GM19467 (cell line): ENCODE measurements around the gene CNOT9.

ENCODE experiments used
- ATAC-seq: cut with Tn5 transposase; IDR thresholded peaks from one replicate; pipeline ENCODE4 v1.9.1; 2021; ENCODE audit warnings: mild to moderate bottlenecking, moderate library complexity; ENCODE audit not compliant: unreplicated experiment

Gene CNOT9

DNA sequence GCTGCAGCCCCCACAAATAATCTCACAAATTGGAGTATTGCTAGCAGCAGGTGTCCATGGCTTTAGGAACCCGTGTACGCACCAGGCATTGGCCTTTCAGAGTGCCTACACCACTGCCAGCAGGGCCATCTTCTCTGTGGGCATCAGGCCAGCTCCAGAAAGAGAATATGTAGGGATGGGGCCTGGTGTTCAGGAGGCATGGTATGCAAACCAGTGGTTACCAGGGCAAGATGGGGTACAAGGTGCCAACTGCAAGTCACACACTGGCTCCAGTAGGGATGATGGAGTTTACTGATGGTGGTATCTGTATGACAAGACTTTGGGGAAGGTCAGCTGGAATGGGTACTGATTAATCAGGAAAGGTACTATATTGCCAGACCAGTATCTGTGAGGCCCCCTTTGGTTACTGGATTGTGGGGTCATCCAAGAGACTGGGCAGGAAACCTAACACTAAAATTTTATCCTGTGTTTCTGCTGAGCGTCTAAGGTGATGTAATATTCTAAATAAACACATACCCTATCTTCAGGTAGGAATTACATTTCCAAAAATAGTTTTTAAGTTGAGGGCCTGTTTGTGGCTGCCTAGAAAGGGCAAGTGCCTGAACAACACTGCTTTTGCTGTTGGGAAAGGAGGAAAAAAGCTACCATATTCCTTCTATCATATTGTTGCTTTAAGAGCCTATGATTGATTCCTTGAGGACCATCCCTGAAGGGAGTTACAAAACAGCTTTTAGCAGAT lies 9.0 kb downstream of the CNOT9 start:
- no peak for ATAC-seq

DNA sequence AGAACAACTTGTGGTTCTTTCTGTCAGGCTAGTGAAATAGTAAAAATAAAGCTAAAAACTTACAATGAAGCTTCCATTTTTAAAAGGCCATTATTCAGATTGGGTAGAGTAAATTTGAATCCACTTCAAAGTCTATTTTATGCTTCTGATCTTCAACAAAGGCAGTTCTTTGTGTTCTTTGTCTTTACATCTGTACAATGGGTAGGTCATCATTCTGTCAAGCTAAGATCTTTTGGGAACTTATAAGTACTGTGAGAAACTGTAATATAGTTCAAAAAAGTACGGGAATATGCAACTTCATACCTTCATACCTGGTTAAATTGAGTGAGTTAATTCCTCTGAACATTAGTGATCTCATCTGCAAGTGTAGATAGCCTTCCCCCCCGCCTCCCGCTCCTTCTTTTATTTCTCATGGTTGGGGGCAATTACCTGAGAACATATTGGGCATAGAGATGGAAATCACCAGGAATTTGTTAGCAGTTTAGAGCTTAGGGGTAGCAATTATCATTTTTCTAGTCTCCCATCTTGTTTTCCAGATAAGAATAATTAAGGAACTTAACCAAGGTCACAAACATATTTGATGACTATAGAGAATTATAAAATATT lies 9.7 kb downstream of the CNOT9 start:
- no peak for ATAC-seq

DNA sequence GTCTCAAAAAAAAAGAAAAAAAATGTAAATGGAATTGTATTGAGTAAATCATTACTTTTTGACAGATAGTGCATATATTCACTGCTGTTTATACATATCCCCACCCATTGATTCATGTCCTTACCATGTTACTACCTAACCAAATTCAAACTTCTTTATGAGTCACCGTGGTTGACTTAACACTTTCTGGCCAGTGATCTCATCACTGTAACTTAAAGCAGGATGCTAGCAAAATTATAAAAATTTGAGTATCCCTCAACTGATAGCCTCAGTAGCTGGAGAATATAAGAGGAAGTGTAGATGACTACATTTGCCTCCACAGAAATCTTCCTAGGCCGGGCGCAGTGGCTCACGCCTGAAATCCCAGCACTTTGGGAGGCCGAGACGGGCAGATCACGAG lies 13.4 kb downstream of the CNOT9 start:
- ATAC-seq = no peak

DNA sequence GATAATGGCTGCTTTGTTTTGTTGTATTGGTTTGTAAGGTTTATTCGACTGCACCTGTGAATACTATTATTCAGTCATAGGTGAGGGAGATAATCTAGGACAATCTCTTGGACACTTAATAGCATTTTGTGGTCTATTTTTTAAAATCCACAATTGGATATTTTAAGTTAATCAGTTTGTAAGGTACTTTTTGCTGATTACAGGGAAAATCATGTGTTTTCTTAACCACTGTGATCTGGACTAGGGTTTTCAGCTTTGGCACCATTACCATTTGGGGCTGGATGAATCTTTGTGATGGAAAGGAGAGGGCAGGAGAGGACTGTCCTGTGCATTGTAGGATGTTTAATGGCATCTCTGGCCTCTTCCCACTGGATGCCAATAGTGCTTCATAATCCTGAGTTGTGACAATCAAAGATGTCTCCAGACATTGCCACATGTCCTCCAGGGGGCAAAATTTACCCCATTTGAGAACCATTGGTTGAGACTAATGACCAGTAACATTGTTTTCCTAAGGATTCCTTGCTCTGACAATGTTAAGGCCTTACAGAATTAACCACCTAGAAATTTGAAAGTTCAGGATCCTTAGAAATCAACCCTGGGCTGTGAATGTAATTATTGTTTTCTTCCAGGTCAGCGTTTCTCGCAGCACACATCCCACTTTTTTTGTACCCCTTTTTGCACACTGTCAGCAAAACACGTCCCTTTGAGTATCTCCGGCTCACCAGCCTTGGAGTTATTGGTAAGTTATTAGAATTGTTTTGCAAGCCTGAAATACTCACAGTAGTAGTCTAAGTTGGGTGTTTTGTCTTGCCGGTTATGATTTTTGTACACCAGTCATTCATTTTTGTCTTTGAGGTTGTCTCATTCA lies 15.6 kb downstream of the CNOT9 start:
- ATAC-seq = no peak

DNA sequence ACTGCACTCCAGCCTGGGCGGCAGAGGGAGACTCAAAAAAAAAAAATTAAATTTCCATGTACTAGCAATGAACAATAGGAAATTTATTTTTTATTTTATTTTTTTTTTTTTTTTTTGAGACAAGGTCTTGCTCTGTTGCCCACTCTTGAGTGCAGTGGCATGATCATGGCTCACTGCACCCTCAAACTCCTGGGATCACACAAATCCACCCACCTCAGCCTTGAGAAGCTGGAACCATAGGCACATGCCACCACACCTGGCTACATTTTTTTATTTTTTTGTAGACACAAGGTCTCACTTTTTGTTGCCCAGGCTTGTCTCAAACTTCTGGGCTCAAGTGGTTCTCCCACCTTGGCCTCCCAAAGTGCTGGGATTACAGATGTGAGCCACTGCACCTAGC lies 16.9 kb downstream of the CNOT9 start:
- no peak for ATAC-seq

DNA sequence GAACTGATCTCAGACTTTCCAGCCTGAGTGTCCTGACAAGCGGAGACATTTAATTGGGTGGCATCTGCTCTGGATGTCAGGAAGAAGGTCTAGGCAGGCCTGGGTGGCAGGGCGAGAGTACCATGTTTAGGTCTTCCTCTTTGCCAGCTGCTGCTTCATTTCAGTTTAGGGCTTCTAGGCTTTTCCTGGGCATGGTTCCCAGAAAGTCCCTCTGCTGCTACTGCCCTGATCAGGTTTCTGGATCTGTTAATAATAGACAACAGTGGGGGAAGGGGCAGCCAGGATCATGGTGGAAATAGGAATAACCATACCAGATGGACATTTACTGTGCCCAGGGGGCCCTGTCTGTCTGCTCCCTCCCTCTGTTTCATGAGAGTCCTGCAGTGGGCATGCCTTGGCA lies 36.8 kb downstream of the CNOT9 start:
- no peak for ATAC-seq

DNA sequence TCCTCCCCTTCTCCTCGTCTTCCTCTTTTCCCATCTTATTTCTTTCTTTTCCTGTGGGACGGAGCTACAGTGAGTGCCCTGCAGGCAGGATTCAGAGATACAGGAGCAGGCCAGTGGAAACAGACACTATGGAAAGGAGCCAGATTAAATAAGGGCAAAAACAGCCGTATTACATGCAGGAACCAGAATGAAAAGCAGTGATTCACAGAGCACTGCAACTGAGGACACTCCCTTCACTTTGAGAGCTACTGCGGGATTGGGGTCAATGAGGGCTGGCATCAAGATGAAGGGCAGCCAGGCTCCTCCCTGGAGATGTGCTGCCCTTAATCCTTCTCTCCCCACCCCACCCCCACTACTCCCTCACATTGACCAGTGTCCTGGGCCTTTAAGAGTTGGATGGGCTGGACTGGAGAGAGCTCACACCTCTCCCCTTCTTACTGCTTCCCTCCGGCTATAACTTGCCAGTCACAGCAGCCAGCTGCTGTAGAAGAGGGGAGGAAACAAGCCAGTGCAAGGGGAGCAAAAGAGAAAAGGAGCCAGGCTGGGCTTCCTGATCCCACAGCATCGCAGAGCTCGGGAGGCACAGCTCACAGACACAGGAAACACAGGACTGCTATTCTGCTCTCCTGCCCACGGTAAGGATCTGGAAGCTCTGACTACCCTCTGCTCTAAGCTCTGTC lies 38.9 kb downstream of the CNOT9 start, which contains the start of gene PLCD4:
Gene PLCD4, plus strand, starts transcription at position 464 of the 680 bp plus-strand sequence. CDS start 7,841 bp downstream, outside the sequence.
- no peak for ATAC-seq

DNA sequence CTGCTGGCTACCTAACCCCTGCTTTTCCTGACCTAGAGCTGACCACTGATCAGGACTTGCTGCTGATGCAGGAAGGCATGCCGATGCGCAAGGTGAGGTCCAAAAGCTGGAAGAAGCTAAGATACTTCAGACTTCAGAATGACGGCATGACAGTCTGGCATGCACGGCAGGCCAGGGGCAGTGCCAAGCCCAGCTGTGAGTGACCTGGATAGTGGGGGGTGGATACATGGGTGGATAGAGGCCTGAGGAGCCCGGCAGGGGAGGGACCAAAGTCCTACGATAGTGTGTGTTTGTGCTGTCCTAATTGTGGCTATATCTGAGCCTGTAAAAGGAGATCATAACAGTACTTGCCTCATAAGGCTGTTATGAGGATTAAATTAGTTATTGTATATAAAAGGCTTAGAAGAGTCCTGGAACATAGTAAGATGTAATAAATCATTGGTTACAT lies 47.3 kb downstream of the CNOT9 start:
- ATAC-seq = no peak

DNA sequence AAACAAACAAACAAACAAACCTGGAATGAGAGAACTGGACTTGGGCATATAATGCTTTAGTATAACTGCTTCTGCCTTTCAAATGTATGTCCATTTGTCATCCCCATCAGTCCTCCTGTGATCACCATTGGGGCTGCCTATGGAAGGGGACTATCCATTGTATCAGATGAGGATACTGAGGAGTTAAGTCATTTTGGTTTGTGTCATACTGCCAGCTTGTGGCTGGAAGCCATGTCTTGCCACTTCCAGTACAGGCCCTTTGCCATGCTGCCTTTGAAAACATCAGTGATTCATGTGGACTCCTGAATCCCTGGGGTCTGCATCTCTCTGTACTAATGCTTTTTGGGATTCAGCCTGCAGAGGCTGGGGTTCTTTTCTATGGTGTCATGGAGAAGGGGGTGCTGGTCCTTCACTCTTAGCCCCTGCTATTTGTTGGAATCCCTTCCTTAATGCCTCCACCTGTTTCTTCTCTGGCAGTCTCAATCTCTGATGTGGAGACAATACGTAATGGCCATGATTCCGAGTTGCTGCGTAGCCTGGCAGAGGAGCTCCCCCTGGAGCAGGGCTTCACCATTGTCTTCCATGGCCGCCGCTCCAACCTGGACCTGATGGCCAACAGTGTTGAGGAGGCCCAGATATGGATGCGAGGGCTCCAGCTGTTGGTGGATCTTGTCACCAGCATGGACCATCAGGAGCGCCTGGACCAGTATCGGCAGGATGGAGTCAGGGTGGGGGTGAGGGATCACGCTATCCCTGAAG lies 49.6 kb downstream of the CNOT9 start:
- no peak for ATAC-seq

DNA sequence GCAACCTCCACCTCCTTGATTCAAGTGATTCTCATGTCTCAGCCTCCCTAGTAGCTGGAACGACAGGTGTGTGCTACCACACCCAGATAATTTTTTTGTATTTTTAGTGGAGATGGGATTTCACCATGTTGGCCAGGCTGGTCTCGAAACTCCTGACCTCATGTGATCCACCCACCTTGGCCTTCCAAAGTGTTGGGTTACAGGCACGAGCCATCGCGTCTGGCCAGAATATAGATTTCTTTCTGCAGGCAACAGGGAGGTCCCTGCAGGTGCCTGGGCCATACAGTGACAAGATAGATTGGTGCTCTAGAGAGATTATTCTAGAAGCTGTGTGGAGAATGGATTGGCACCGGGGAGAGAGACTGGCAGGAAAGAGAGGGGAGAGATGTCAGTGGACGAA lies 52.4 kb downstream of the CNOT9 start:
- ATAC-seq = no peak

DNA sequence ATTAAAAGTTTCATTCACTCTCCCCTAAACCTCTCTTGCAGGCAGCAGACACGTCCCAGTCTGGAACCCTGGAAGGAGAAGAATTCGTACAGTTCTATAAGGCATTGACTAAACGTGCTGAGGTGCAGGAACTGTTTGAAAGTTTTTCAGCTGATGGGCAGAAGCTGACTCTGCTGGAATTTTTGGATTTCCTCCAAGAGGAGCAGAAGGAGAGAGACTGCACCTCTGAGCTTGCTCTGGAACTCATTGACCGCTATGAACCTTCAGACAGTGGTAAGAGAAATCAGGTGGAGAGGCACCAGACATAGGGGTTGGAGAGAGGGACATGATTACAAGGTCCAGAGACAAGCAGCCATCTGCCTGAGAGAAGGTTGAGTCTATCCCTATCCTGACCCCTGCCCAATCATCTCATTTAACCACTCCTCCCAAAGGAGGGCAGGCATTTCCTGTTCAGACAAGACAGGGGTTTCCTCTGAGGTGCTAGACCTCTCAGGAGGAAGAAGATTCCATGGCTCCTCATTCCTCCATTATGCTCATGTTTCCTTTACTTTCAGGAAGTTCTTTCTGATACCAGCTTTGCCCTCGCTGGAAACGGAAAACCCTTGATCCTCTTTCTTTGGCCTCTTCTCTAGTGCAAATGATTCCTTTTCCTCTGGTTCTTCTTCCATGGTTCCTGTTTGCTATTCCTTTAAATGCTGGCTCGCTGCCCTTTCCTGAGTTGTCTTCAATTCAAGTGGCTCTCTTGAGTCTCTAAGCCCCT lies 54.1 kb downstream of the CNOT9 start:
- ATAC-seq = no peak

DNA sequence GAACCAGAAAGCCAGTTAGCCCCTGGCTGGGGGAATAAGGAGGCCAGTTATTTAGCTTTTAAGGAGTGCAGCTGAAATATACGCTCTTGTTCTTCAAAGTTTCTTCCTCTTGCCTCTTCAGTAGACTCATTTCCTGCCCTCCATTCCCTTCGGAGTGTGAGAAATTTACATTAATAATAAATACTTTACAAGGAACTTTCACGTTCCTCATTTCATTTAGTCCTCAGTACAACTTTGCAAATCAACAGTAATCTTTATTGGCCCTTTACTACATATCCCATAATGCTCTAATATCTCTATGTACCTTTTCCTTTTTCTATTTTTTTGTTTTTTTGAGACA lies 54.7 kb downstream of the CNOT9 start:
- no peak for ATAC-seq

DNA sequence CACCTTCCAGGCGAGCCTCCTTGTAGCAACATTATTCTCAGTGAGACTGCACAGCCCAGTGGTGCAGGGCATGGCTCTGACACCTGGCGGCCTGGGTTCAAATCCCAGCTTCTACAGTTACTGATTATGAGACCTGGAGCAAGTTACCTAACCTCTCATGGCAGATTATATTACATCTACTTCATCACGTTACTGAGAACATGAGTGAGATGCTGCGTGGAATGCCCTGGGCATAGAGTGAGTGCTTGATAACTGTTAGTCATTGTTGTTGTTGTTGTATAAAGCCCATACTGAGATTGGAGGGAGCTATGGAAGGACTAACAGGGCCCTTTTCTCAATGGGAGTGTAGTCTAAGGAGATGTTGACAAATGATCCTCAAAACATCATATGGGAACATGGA lies 57.7 kb downstream of the CNOT9 start:
- ATAC-seq = no peak

DNA sequence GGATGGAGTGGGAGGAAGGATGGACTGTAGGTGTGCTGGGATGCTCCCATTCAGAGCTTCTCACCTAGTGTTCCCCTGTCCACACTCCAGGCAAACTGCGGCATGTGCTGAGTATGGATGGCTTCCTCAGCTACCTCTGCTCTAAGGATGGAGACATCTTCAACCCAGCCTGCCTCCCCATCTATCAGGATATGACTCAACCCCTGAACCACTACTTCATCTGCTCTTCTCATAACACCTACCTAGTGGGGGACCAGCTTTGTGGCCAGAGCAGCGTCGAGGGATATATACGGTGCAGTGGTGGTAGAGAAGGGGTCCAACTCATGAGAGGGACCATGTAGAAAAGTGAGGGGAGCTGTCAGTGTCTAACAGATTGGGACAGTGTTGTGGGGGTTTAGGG lies 59.3 kb downstream of the CNOT9 start:
- no peak for ATAC-seq

DNA sequence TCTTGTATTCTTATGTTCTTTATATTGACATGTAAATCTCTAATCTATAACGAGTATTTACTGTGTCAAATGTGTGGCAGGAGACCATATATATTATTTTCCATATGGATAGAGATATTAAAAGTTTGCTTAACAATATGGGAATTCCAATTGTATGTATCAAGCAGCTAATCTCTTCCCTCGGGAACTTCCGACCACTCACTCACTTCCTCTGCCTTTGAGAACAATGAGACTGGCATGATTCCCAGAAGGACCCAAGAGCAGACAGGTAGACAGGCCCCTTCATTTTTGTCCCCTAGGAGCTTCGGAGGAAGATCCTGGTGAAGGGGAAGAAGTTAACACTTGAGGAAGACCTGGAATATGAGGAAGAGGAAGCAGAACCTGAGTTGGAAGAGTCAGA lies 63.2 kb downstream of the CNOT9 start:
- ATAC-seq = no peak

DNA sequence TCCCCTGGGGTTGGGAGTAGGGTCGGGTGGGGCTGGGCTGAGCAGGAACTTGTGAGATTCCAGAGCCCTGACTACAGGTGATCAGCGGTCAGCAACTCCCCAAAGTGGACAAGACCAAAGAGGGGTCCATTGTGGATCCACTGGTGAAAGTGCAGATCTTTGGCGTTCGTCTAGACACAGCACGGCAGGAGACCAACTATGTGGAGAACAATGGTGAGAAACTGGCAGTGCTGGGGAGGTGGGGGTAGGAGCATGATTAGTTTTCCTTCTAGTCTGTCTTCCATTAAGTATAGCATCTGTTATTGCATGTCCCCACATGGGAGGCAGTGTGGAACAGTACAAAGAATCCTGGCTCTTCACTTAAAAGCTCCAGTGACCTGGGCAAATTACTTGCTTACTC lies 67.1 kb downstream of the CNOT9 start:
- no peak for ATAC-seq

DNA sequence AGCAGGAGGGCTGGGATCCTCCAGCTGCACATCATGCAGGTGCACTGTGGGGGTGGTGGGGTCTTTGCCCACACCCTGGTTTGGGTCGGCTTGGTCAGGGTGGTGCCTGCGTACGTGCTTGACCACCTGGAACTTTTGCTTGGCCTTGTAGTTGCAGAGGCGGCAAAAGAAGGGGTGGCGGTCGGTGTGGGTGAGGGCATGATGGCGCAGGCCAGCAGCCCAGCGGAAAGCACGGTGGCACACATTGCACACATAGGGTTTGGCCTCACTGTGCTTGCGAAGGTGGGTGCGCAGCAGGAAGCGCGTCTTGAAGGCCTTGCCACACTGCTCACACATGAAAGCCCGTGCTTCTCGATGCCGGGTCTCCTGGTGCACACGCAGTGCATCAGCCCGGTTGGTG lies 69.7 kb downstream of the CNOT9 start:
- no peak for ATAC-seq

DNA sequence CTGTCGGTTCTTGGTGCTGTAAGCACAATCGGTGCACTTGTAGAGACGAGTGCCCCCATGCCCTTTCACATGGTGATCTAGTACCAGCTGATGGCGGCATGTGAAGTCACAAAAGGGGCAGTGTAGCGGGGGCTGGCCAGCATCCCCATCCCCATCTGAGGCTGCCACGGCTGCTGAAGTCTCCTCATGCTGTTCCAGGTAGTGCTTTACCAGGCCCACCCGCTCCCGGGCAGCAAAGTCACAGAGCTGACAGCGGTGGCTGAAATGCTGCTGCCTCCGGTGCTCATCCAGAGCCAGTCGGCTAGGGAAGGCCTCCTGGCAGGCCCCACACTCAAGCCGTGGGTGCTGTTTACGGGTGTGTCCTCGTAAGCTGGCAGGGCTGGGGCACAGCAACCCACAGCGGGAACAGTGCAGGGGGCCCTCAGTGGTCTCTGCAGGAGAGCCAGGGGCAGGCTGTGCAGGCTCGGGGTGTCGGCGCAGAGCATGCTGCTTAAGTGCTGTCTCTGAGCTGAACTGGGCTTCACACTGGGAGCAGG lies 73.5 kb downstream of the CNOT9 start:
- no peak for ATAC-seq

DNA sequence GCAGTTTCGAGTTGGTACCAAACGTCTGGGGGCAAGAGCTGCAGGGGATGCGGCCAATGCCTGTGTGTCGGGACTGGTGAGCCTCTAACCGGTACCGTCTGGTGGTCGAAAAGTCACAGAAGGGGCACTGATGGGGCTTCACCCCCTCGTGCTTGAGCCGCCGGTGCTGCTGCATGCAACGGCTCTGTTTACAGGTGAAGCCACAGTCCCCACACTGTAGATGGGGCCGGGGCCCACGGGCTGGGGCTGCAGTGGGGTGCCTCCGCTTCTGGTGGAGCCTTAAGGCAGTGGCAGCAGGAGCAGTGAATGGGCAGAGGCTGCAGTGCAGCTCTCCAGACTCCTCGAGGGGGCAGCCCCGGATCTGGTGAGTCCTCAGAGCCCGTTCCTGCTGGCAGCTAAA lies 74.1 kb downstream of the CNOT9 start:
- ATAC-seq = no peak
